8988T (cell line): ENCODE data around the gene CTIF.

Experiments used
- DNase-seq: peaks from one replicate; pipeline ENCODE4 v3.0.0; 2011

The CTIF gene

DNA sequence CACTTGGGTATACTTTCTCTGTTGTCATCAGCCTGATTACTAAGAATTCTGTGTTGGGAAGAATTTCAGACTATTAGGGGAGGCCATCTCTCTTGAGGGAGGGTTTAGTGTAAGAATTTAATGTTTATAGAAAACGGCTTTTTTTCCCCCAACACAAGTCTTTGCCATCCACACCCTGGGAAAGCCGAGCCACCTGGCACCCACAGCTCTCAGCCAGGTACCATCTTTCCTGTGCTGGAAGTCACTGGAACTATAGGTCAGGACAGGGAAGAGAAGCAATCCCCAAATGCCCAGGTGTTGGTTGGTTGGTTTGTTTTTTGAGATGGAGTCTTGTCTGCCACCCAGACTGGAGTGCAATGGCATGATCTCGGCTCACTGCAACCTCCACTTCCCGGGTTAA is 256.9 kb downstream of the CTIF start:
- DNase-seq: no peak

DNA sequence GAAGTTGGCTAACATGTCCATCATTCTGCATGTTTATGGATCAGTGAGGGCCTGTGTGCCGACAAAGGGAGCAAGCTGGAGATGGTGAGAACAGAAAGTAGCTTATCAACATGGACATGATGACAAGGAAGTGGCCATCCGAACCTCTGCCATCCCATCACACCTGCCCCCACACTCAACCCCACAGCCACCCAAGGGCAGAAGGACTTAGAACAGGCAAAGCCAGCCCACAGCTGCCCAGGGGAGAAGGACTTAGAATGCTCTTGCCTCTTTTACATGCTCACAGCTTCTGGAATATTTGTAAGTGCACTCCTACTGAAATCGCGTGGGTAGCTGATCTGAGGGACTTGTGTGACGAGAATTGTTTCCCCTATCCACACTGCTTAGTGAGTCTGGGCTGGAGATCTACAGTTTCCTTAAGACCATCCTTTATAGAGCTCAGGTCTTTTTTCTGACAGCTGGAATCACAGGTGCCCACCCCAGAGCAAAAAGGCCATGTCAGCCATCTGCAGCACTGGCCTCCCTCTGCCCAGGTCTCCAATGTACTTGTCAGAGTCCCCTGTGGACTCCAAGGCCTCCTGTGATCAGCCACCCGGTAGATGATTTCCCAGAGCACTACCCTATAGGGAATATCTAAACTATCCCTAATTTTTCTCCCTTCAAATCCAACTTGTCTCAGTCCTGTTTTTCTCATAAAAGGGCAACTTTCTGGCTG is 257.8 kb downstream of the CTIF start:
- no peak for DNase-seq

DNA sequence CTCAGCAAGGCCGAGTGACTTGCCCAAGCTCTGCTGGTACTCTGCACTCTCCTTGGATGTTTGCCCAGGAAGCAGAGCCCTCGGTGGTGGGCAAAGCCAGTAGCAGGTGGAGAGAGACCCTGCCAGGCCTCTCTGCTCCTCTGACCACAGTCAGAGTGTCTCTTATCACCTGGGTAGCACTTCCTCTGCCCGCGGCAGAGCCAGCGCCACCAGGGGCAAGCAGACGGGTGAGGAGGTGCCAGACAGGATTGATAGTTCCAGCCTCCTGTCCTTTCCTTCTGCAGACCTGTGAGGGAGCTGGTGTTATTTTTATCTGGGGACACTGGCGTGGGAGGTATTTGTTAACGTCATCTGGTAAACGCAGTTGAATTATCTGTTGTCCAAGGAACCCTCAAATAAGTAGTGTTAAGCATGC is 259.0 kb downstream of the CTIF start:
- no peak for DNase-seq

- DNase-seq: no peak
These were observed 259.8 kb downstream of the CTIF start for GRCh38 chr18:48798334-48799245.

DNA sequence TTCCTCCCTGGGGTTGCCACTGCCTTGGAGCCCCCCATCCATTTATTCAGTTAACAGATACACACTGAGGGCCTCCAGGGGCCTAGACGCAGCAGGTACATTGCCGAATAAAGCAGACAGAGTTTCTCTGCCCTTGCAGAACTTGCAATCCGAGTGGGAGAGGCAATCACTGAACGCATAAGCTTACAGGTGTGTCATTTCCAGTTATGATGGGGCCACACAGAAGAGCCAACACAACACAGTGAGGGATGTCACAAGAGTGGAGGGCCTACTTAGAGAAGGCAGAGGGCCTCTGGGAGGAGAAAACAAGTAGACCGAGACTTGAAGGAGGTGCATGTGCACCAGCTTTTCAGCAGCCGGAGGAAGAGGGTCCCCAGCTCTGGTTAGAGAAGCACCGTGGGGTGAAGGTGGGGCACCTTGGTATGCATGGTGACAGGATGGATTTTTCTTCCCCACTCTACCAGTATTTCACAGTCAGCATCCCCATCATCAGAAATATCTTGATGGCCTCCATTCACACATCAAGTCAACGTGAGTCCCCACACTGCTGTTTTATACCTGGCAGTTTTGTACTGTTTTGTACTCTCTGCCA is 261.0 kb downstream of the CTIF start:
- DNase-seq: no peak

- DNase-seq: no peak
These were observed 261.6 kb downstream of the CTIF start for GRCh38 chr18:48800466-48800865.

DNA sequence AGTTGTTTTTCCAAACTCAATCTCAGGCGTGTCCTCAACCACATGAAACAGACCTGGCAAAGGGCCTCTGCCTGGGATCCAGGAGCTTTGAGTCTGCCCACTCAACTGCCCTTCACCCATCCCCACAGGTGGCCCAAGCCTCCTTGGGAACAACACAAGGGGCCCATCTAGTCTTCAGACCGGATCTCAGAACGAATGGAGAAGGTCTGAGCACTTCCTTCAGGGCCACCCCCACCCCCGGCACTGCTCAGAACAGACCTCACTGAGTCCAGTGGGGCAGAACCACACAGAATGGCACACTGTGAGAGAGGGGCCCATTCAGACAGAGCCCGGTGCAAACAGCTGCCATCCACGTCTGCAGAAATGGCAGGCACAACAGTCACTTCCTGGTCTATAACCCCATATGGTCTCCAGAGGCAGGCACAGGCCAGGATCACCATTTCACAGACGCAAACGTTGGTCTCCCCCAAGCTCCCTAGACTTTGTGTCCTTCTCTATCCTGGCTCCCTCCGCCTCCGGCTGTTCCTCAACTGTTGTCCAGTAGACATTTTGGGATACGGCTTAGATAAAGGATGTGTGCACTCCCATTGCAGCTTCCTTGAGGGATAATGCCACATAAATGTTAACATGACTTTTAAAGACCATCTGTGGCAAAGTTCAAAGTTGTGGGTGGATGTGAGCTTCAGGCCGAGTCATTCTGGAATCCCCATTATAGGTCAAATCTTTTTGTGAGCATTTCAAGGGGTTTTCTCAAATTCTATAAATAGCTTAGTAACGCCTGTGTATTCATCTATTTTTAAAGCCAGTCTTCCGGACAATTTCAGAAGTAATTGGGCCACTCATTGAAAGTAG is 262.3 kb downstream of the CTIF start:
- DNase-seq: no peak

GRCh38 chr18:48801728-48802542 is 263.1 kb downstream of the CTIF start:
- DNase-seq: no peak

DNA sequence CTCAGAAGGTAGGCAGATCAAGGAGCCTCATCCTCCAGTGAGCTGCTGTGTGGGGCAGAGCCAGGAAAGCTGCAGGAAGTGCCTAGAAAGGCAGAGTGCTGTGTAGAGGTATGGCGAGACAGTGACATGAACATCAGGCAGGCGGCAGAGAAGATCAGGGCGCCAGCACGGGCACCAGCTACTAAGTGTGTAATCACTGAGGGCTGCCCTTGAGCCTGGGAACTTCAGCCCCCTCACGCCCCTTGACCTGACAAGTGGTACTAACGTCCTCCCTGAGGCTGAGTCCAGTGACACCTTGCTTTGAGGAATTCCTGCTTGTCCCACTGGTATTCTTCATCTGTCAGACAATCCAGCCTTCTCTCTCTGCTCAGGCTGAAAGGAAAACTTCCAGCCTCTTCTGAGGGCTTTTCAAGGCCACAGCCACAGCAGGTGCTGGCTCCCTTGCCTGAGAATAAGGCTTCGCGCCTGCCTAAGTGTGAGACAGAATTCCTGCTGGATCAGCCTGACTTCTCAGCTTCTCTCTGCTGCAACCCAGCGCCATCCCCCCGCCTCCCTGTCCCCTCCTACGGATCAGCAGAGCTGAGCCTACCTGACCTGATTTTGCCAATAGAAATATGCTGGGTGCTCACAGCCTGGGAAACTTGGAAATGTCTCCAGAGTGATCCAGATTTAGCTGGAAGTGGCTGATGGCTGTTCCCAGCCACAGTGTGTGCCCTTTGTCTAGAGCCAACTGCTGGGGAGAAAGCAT is 263.9 kb downstream of the CTIF start:
- DNase-seq: no peak

- no peak for DNase-seq
These were observed 264.7 kb downstream of the CTIF start for GRCh38 chr18:48803518-48803917.

- no peak for DNase-seq
These were observed 265.4 kb downstream of the CTIF start for GRCh38 chr18:48803951-48804855.

DNA sequence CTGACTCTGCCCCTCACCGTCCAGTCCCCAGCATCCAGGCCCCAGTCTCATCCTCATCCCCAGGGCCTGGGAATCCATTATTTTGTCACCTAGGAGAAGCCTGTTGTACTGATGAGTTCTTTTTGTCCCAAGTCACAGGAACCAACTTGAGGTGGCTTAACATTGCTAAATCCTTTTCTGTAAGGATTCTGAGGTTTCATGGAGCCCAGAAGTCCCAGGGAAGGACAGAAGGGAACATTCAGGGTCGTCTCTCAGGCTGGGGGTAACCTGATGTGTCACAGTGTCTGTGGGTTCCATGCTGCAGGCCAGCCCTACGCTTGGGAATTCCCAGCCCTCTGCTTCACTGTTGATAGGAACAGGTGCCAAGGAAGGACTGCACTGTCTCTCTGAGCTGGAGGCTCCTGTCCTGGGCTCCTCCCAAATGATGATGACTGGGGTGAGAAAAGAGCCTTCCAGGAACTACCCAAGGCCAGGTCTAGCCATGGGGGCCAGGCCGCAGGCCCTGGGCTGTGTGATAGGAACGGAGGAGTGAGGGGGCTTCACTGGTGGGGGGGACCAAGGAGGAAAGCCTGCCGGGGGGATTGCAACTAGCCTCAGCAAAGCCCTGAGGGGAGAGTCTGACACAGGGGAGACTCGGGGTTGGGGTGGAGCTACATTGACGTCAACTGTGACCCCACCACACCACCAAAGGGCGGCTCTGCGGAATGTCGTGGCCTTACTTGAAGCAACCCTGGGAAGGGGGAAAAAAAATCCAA is 266.2 kb downstream of the CTIF start:
- DNase-seq: no peak

GRCh38 chr18:48805826-48806535 is 267.1 kb downstream of the CTIF start:
- DNase-seq: no peak

- DNase-seq: no peak
These were observed 267.9 kb downstream of the CTIF start for GRCh38 chr18:48806551-48807261.

- no peak for DNase-seq
These were observed 269.6 kb downstream of the CTIF start for GRCh38 chr18:48808476-48808875.

GRCh38 chr18:48809365-48809764 is 270.5 kb downstream of the CTIF start:
- DNase-seq: no peak

DNA sequence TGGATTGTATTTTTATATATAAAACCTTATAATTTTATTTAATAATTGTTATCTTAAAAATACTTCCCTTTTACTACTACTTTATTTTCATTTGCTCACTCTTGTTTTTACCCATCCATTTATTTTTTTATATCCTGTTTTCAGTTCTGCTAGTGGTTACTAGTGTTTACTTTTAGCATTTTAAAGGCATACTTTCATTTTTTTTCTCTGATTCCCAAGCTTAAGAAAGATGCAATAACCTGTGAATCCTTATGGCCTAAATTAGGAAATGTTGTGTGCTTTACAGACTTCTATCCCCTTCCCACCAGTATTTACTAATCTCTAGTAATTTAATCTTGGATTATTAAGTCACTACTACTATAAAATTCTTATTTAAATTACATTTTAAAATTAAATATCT is 272.0 kb downstream of the CTIF start:
- DNase-seq: no peak

GRCh38 chr18:48811401-48811800 is 272.6 kb downstream of the CTIF start:
- no peak for DNase-seq
